HG02763 (cell line): Measurements from ENCODE around the gene MRPL45.

Experiments
- ATAC-seq: cut with Tn5 transposase; IDR thresholded peaks from one replicate; pipeline ENCODE4 v1.9.1; 2021; ENCODE audit warnings: mild to moderate bottlenecking, moderate library complexity; ENCODE audit not compliant: unreplicated experiment

MRPL45 gene

DNA sequence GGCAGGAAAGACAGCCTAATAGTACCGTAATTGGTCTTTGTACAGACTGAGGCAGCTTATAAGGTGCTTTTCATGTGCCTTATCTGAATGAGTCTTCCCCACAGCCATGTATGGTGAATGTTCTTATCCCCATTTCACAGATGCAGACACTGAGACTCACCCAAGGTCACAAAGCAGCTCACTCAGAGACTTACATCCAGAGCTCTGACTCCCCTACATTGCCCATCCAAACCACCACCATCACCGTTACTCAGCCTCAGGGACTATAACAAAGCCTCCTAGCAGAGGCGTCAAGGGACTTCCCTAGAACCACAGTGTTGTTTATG lies 47.4 kb downstream of the MRPL45 start:
- no peak for ATAC-seq

GRCh38 chr17:38345743-38346142 lies 48.8 kb downstream of the MRPL45 start:
- ATAC-seq: no peak

GRCh38 chr17:38349097-38349730 lies 52.2 kb downstream of the MRPL45 start:
- ATAC-seq: no peak

GRCh38 chr17:38350035-38350434 lies 53.1 kb downstream of the MRPL45 start:
- ATAC-seq: no peak

- peak; percentile 88 for ATAC-seq
Measured at GRCh38 chr17:38351412-38352222, 54.6 kb downstream of the MRPL45 start, which contains the start of gene SOCS7. Gene SOCS7 (plus strand): TSS chr17:38351844. CDS start chr17:38352053, 209 bp downstream.

DNA sequence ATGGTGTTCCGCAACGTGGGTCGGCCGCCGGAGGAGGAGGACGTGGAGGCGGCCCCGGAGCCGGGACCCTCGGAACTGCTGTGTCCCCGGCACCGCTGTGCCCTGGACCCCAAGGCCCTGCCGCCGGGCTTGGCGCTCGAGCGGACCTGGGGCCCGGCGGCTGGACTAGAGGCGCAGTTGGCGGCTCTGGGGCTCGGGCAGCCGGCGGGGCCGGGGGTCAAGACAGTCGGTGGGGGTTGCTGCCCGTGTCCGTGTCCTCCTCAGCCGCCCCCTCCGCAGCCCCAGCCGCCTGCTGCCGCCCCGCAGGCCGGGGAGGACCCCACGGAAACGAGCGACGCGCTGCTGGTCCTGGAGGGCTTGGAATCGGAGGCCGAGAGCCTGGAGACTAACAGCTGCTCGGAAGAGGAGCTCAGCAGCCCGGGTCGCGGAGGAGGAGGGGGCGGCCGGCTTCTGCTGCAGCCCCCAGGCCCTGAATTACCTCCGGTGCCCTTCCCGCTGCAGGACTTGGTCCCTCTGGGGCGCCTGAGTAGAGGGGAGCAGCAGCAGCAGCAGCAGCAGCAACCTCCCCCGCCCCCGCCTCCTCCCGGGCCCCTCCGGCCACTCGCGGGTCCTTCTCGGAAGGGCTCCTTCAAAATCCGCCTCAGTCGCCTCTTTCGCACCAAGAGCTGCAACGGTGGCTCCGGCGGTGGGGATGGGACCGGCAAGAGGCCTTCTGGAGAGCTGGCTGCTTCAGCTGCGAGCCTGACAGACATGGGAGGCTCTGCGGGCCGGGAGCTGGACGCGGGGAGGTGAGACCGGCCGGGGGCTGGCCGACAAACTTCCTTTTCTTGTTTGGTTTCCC lies 55.5 kb downstream of the MRPL45 start:
- no peak for ATAC-seq

DNA sequence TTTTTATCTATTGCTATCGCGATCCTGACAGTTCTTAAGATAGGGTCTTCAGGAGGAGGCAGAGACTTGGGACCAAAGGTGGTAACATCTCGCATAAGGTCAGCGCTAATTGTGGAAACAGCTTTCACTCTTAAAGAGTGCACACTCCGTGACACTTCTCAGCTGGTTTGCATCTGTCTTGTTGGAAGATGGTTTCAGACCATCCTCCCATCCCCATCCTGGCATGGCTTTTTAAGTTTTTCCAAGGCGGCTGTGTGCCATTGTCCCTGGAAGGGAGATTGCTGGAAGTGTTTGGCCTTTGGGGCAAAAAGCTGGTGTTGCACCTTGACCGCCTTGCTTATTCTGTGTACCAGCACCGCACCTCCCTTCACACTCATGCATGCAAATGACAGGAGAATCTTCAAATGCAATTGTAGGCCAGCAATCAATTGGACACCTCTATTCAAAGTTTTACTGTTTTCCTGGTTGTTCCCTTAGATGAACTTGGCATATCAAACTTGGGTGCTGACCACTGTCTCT lies 56.2 kb downstream of the MRPL45 start:
- no peak for ATAC-seq

DNA sequence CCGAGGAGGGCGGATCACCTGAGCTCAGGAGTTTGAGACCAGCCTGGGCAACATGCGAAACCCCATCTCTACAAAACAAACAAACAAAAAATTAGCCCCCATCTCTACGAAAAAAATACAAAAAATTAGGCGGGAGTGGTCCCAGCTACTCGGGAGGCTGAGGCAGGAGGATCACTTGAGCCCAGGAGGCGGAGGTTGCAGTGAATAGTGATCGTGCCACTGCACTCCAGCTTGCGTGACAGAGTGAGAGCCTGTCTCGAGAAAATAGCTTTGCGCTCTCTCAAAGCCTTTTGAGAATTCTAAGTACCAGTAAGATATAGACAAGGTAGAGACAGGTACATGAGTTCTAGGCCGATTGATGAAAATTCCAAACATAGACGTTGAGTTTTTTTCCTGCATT lies 56.7 kb downstream of the MRPL45 start:
- ATAC-seq: no peak

GRCh38 chr17:38354466-38354865 lies 57.5 kb downstream of the MRPL45 start:
- no peak for ATAC-seq

DNA sequence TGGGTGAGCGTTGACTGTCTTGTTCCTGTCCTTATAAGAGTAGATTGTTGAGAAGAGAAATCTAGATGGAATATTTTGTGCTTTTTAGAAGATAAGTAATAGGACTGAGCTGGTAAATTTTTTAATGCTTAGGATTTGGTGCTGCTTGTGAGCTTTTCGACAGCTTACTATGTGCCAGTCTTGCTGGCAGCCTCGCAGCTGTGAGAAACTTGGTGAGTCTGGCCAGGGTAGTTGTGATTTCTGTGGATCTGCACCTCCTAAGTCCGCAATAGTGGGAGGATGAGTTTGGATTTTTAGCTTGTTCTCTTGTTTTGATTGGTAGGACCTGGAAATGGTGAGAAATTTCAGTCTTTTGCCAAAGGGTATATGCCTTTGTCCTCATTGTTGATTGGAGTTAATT lies 58.3 kb downstream of the MRPL45 start:
- ATAC-seq: no peak

DNA sequence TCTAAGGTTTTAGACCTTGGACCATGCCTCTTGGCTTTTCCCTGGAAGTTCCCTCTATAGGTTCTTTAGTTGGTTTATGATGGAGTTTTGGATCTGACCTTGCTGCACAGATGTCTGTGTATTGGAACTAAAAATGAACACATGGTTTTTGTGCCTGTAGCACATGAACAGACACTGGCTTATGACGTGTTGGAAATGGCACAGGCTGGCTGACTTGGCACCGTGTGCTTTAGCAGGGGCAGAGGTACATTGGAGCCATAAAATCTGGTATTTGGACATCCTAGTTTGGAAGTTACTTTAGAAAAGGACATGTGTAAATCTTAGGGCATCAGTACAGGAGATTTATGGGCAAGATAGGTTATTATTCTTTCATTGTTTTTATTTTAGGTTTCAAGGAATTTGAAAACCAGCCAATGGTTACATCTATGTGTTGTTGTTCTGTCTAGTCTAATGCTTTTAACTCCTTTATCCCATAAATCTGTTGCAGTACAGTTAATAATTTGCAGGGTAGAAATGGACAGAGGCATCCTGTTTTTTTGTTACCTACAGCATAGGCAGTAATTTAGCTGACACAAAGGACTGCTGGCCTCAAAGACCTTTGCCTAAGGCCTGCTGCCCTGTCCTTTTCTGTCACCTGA lies 60.6 kb downstream of the MRPL45 start:
- ATAC-seq: no peak

DNA sequence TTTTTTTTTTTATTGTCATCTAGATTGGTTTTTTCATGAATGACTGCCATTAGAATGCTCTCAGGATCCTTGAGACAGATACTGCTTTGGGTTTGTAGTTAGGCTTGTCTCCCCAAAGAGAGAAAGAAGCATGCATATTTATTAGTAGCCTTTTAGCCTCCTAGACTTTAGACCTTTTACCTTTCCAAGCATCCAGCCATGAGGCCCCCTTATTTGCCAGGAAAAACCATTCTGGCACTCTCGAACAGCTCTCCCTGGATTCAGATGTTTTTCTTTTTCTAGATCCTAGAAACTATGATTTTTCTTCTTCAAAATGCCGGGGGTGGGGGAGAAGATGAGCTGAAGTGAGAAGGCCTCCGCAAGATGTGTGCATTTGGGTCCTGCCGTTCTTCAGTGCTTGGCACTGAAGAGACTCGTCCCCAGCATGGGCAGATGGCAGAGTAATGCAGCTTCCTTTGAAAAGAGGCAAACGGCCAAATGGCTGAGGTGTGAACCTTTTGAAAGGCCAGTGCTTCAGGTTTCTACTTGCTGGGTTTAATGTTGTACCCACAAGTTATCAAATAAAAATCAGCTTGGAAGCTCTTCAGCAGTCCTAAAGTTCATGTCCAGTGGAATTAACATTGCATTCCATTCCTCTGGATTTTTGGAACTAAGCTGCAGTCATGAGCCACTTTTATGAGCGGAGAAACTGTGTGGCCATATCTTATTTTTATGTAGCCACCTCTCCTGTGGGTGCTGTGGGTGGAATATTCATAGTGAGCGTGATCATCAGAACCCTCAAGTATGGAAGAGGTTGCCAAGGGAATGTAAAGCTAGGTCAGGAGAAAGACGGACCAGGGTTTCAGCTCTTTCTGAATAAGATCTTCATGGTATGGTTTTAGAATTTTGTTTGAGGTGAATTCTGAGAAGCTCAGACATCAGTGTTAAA lies 61.9 kb downstream of the MRPL45 start:
- no peak for ATAC-seq

GRCh38 chr17:38361694-38362465 lies 64.9 kb downstream of the MRPL45 start:
- ATAC-seq: no peak

DNA sequence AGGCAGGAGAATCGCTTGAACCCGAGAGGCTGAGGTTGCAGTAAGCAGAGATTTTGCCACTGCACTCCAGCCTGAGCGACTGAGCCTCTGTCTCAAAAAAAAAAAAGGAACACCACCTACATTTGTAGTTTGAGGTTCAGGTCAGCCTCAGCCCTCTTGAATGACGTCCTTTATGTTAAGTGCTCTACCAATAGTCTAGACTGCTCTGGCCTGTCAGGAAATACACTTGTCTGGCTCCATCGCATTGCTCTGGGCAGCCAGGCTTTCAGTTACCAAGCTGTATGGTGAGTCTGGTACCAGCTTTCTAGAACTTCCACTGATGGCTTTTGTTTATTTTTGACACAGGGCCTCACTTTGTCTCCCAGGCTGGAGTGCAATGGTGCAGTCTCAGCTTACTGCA lies 66.0 kb downstream of the MRPL45 start:
- no peak for ATAC-seq

- no peak for ATAC-seq
Measured at GRCh38 chr17:38364741-38365140, 67.8 kb downstream of the MRPL45 start.

- no peak for ATAC-seq
Measured at GRCh38 chr17:38369124-38369886, 72.3 kb downstream of the MRPL45 start.
